HG03469 (cell line): Measurements from ENCODE around the gene SP140.

Experiments used
- ATAC-seq: cut with Tn5 transposase; IDR thresholded peaks from one replicate; pipeline ENCODE4 v1.9.1; 2021; ENCODE audit warnings: mild to moderate bottlenecking, moderate library complexity, moderate number of reproducible peaks; ENCODE audit not compliant: unreplicated experiment

SP140 gene

GRCh38 chr2:230362030-230362691 is 136.6 kb downstream of the SP140 start:
- no peak for ATAC-seq
